ENCODE results near the gene CAMTA1.
"Not testable (repeated sequence)": the region's sequence is repeated elsewhere in the genome, so short reads cannot be mapped to it uniquely, and the experiment has no call there.

CAMTA1 gene

GRCh38 chr1:7120863-7121621 is 335.8 kb downstream of the CAMTA1 start:
- in situ Hi-C loops (cut with MboI; ENCODE audit: low sequenced_read_pairs): no loop called here

GRCh38 chr1:7121622-7121988 is 336.4 kb downstream of the CAMTA1 start:
- in situ Hi-C loops (cut with MboI; ENCODE audit: low sequenced_read_pairs): no loop called here

GRCh38 chr1:7127322-7128075 is 342.2 kb downstream of the CAMTA1 start:
- in situ Hi-C loops (cut with MboI; ENCODE audit: low sequenced_read_pairs): no loop called here

GRCh38 chr1:7128293-7128692 is 343.0 kb downstream of the CAMTA1 start:
- in situ Hi-C loops (cut with MboI; ENCODE audit: low sequenced_read_pairs): no loop called here

- in situ Hi-C loops (cut with MboI; ENCODE audit: low sequenced_read_pairs): no loop called here
Observed at GRCh38 chr1:7130127-7130526, 344.9 kb downstream of the CAMTA1 start.

- in situ Hi-C loops (cut with MboI; ENCODE audit: low sequenced_read_pairs): no loop called here
Observed at GRCh38 chr1:7135493-7135892, 350.2 kb downstream of the CAMTA1 start.

- in situ Hi-C loops (cut with MboI; ENCODE audit: low sequenced_read_pairs): no loop called here
Observed at GRCh38 chr1:7136166-7136953, 351.1 kb downstream of the CAMTA1 start.

GRCh38 chr1:7140251-7140650 is 355.0 kb downstream of the CAMTA1 start:
- in situ Hi-C loops (cut with MboI; ENCODE audit: low sequenced_read_pairs): no loop called here

- in situ Hi-C loops (cut with MboI; ENCODE audit: low sequenced_read_pairs): no loop called here
Observed at GRCh38 chr1:7145947-7146346, 360.7 kb downstream of the CAMTA1 start.

- in situ Hi-C loops (cut with MboI; ENCODE audit: low sequenced_read_pairs): no loop called here
Observed at GRCh38 chr1:7146710-7147109, 361.5 kb downstream of the CAMTA1 start.

GRCh38 chr1:7147581-7148282 is 362.5 kb downstream of the CAMTA1 start:
- in situ Hi-C loops (cut with MboI; ENCODE audit: low sequenced_read_pairs): not testable (repeated sequence)

- in situ Hi-C loops (cut with MboI; ENCODE audit: low sequenced_read_pairs): no loop called here
Observed at GRCh38 chr1:7149080-7149838, 364.0 kb downstream of the CAMTA1 start.

- in situ Hi-C loops (cut with MboI; ENCODE audit: low sequenced_read_pairs): no loop called here
Observed at GRCh38 chr1:7150724-7151280, 365.5 kb downstream of the CAMTA1 start.

GRCh38 chr1:7151978-7152377 is 366.7 kb downstream of the CAMTA1 start:
- in situ Hi-C loops (cut with MboI; ENCODE audit: low sequenced_read_pairs): no loop called here

GRCh38 chr1:7152655-7153054 is 367.4 kb downstream of the CAMTA1 start:
- in situ Hi-C loops (cut with MboI; ENCODE audit: low sequenced_read_pairs): no loop called here

GRCh38 chr1:7153464-7153863 is 368.2 kb downstream of the CAMTA1 start:
- in situ Hi-C loops (cut with MboI; ENCODE audit: low sequenced_read_pairs): no loop called here

GRCh38 chr1:7159116-7159781 is 374.0 kb downstream of the CAMTA1 start:
- in situ Hi-C loops (cut with MboI; ENCODE audit: low sequenced_read_pairs): no loop called here

- in situ Hi-C loops (cut with MboI; ENCODE audit: low sequenced_read_pairs): not testable (repeated sequence)
Observed at GRCh38 chr1:7168554-7168953, 383.3 kb downstream of the CAMTA1 start.

- in situ Hi-C loops (cut with MboI; ENCODE audit: low sequenced_read_pairs): no loop called here
Observed at GRCh38 chr1:7171168-7171567, 385.9 kb downstream of the CAMTA1 start.
